ENCODE measurements around the gene TRAPPC6A.

The TRAPPC6A gene

DNA sequence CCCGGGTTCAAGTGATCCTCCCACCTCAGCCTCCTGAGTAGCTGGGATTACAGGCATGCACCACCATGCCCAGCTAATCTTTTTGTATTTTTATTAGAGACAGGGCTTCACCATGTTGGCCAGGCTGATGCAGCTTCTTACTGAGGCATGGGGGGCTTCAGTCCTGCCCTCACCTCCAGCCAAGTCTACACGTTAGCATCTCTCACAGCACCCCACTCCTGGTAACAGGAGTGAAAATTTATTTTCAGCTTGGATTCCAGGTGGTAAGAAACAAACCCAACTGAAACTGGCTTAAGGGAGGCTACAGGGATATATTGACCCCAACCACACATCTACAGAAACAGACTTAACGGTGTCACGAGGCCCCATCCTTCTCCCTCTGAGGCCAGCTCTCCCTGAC, 27.9 kb downstream of the TRAPPC6A start:
- in situ Hi-C loops (cut with HindIII; ENCODE audit: low sequenced_read_pairs), result no loop called here

DNA sequence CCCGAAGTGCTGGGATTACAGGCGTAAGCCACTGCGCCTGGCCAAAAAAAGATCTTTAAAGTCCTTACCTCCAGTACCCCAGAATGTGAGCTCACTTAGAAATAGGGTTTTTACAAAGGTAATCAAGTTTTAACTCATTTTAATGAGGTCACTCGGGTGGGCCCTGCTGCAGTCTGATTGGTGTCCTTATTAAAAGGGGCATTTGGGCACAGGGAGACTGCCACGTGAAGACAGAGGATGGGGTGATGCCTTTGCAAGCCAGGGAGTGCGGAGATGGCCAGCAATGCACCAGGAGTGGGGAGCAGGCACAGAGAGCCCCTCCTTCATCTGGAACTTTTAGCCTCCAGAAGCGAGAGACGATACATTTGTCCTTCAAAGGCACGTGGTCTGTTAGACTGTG, 28.9 kb downstream of the TRAPPC6A start:
- in situ Hi-C loops (cut with HindIII; ENCODE audit: low sequenced_read_pairs), result no loop called here

DNA sequence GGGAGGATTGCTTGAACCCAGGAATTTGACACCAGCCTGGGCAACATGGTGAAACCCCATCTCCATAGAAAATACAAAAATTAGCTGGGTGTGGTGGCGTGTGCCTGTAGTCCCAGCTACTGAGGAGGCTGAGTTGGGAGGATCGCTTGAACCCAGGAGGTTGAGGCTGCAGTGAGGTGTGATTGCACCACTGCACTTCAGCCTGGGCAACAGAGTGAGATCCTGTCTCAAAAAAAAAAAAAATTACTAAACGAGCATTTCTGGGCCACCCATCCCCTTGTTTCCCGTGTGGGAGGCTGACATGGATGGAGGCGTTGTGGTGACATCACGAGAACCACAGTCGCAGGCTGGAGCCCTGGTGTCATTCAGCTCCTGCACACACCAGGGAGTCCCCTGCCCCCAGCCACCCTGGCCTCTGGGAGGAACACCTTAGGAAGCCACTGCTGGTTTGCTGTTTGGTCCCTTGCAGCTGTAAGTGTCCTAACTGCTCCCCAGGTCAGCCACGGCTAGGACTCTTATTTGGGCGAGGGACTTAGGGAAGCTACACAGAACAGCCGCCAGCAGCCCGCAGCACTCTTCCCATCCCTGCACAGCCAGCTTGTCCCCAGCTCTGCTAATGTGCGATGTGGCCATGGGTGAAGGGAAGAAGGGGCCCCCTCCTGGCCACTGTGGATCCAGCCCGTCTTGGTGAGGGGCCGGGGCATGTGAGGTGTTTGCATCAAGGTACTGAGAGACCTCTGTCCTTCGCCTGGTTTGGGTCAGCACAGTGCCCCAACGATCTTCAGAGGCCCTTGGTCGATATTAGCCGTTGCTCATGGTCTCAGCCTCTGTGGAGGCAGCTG, 30.0 kb downstream of the TRAPPC6A start:
- in situ Hi-C loops (cut with HindIII; ENCODE audit: low sequenced_read_pairs), result no loop called here

DNA sequence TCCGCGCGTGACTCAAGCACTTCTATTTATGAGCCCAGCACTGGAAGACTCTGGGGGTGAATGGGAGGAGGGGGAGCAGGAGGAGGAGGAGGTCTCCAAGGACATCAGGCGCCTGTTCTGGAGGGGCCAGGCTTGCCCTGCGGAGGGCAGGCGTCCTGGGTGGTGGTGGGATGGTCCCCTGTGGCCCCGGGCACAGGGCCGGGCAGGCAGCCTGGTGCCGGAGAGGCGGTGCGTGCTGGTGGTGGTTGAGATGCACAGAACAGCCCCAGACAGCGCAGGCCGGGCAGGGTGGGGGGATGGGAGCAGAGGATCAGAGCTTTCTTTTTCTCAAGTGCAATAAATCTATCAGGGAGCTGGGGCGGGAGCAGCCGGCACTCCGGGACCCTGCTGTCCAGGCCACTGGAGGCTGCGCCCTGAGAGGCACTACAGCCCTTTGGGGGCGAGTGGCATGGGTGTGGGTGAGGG, 31.3 kb downstream of the TRAPPC6A start:
- in situ Hi-C loops (cut with HindIII; ENCODE audit: low sequenced_read_pairs), result no loop called here

DNA sequence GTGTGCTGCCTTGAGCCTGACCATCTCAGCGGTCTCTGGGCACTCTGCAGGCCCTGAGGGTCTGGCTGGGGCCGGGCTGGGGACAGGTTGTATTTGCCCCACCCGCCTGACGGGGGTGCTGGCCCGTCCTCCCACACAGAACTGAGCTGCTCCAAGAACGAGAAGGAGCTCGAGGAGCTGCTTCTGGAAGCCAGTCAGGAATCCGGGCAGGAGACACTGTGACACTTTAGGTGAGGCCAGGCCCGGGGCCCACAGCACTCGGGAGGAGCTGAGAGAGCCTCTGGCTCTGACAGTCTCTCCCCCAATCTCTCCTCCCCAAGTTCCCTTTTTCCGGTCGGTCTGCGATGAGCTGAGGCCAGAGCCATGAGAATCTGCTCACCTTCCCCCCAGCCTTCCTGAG, 31.8 kb downstream of the TRAPPC6A start:
- in situ Hi-C loops (cut with HindIII; ENCODE audit: low sequenced_read_pairs), result no loop called here

DNA sequence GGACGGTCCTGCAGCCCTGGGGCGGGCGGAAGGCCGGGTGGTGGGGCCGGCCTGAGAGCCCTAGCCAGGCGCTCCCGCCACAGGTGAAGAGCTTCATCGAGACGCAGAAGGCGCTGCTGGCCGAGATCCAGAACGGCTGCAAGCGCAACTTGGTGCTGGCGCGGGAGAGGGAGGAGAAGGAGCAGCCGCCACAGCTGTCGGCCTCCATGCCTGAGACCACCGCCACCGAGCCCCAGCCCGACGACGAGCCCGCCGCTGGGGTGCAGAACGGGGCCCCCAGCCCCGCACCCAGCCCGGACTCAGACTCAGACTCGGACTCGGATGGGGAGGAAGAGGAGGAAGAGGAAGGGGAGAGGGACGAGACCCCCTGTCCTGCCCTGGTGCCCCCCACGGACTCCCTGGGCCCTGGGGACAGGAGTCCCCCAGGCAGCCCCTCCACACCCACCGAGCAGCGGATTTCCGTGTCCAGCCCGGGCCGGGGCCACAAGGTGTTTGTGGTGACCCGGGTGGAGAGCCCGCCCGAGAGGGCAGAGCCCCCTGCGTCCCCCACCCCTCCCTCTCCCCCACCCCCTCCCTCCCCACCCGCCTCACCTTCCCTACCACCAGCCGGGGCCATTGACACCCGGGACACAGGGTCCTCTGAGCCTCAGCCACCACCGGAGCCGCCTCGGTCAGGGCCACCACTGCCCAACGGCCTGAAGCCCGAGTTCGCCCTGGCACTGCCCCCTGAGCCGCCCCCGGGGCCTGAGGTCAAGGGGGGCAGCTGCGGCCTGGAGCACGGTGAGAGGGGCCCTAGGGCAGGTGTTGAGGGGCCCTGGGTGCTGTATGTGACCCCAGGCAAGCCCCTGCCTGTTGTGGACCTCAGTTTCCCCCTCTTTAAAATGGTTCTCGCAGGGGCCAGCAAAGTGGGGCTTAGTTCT, 32.5 kb downstream of the TRAPPC6A start:
- in situ Hi-C loops (cut with HindIII; ENCODE audit: low sequenced_read_pairs), result no loop called here

DNA sequence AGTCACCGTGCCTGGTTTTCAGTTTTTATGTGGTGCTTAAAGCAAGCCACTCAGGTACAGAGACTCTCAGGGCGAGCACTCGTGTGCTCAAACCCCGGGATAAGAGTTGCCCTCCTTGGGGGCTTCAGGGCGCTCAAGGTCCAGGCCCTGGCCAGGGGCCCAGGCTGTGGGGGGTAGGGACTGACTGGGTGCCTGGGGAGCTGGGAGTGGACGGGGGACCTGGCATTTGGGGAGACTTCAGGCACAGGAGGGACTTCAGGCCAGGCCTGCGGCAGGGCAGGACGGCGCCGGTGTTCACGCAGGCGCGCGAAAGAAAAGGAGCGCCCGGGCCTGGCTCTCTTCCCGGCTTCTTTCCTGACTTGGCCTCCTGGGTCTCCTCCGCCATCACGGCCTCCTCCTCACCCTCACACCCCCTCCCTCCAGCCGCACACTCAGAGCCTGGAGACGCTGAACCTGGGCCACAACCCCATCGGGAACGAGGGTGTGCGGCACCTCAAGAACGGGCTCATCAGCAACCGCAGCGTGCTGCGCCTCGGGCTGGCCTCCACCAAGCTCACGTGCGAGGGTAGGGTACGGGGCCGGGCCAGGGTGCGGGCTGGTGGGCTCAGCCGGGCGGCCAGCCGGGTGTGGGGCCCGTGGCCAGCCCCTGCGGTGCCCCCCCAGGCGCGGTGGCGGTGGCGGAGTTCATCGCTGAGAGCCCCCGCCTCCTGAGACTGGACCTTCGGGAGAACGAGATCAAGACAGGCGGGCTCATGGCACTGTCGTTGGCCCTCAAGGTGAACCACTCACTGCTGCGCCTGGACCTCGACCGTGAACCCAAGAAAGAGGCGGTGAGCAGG, 33.4 kb downstream of the TRAPPC6A start:
- in situ Hi-C loops (cut with HindIII; ENCODE audit: low sequenced_read_pairs), result no loop called here

DNA sequence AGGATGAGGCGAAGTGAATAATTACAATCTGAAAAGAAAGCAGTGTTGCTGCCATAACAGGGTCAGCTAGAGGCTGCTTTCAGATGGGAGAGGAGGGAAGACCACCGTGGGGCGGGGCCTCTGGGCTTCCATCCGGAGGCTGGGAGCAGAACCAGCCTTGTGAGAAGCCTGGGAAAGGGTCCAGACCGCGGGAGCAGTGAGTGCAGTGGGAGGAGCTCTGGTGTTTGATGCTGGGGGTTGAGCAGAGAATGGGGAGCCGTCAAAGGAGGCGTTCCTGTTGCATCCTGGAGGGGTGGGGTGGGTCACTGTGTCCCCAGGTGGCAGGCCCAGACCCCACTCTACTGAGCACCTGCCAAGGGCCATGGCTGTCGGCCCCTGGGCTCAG, 35.3 kb downstream of the TRAPPC6A start:
- in situ Hi-C loops (cut with HindIII; ENCODE audit: low sequenced_read_pairs), result no loop called here

DNA sequence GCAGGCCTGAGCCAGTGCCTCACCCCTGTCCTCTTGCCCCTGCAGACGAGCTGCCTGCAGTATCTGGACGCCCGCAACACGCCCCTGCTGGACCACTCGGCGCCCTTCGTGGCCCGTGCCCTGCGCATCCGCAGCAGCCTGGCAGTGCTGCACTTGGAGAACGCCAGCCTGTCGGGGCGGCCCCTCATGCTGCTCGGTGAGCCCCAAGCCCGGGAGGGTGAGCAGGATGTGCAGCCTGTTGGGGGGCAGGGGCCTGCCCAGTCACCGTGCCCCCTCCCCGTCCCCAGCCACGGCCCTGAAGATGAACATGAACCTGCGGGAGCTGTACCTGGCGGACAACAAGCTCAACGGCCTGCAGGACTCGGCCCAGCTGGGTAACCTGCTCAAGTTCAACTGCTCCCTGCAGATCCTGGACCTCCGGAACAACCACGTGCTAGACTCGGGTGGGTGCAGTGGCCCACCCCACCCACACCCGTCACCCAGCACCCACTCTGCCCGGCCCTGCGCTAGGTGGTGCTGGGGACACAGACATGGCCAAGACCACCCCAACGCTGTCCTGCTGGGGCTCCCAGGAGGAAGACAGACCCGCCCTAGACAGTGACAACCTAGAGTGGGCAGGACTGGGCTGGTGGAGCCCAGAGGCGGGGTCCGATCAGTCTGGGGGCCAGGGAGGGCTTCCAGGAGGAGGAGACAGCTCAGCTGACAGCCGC, 35.9 kb downstream of the TRAPPC6A start:
- in situ Hi-C loops (cut with HindIII; ENCODE audit: low sequenced_read_pairs), result no loop called here

DNA sequence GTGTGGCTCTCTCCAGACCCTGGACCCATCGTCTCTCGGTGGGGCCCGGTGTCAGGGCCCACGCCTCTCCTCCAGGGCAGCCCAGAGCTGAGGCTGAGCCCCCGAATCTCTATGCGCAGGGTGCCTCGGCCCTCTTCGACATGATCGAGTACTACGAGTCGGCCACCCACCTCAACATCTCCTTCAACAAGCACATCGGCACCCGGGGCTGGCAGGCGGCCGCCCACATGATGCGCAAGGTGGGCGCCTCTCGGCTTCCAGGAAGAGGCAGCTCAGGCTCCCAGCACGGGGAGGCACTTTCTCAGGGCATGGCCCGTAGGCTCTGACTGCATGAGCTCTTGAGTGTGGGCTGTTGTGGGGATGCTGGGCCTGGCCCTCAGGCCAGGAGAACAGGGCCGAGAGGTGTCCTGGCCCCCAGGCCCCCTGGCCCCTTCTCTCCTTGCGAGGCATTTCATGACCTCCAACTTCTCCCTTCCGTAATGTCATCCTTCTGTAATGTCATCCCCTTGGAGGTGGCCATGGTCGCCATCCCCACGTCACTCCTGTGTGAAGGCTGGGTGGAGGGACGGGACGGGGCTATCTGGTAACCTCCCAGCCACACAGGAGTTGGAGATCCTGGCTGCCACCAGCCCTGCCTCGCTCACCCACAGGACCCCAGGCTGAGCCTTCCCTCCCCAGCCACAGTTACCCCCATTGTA, 36.7 kb downstream of the TRAPPC6A start:
- in situ Hi-C loops (cut with HindIII; ENCODE audit: low sequenced_read_pairs), result no loop called here

DNA sequence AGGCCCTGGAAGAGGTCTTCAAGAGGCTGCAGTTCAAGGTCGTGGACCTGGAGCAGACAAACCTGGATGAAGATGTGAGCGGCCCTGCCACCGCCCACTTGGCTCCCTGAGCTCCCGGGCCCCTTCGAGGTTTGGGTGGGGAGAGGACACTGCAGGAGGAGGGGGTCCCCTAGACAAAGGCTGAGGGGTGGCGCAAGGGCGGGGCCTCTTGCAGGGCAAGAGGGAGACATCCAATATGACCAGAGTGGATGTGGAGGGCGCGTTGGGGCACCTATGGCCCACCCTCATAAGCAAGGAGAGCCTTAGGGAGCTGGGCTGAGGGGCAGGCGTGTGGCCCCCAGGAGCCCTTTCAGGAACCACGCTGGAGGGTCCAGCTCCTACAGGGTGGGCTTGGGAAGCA, 37.5 kb downstream of the TRAPPC6A start:
- in situ Hi-C loops (cut with HindIII; ENCODE audit: low sequenced_read_pairs), result no loop called here

DNA sequence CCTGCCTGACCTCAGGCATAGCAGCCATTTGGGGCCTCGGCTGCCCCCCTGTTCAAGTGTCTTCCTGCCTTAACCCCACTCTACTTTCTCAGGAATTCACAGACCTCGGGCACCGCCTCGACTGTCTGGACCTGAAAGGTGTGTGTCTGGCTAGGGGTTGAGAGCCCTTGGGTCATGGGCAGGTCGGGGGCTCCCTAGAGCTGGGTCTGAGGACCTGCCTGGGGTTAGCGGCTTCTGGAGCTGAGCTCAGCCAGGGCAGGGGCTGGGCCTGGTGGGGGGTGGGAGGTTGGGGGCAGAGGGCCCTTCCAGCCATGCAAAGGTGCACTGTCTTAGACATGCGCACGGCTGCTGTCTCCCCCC, 37.9 kb downstream of the TRAPPC6A start:
- in situ Hi-C loops (cut with HindIII; ENCODE audit: low sequenced_read_pairs), result no loop called here

DNA sequence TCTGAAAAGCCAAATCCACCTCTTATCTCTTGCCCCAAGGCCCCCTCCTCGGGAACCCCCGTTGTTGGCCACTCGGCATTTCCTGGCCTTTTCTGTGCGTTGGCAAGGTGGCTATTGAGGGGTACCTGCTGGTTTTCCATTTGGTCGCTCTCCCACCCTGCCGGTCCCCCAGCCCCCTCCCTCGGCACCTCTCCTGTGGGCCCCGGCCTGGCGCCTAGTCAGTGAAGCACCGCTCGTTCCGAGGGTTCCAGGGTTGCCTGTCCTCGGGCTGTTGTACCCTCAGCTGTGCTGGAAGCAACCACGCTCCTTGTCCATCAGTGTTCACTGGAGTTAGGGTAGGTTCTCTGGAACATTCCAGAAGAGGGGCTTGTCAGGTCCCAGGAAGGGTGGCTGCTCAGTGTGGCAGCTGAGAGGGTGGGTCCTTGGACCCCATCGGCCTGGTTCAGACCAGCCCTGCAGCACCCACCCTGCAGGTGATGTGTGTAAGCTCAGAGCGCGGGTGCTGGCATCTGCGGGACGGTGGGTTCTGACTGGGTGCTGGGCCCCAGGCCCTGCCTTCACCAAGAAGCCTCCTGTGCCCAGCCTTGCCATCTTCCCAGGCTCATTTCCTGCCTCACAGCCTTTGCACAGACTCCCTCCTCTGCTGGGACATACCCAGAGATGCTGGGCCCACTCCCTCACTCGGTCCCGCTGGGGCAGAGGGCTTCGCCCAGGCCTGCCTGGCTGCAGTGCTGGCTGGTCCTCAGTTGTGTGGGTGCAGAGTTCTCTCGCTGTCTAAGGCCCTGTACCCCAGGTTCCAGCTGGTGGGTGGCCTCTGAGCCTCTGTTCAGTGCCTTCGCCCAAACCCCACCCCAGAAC, 38.5 kb downstream of the TRAPPC6A start:
- in situ Hi-C loops (cut with HindIII; ENCODE audit: low sequenced_read_pairs), result no loop called here

DNA sequence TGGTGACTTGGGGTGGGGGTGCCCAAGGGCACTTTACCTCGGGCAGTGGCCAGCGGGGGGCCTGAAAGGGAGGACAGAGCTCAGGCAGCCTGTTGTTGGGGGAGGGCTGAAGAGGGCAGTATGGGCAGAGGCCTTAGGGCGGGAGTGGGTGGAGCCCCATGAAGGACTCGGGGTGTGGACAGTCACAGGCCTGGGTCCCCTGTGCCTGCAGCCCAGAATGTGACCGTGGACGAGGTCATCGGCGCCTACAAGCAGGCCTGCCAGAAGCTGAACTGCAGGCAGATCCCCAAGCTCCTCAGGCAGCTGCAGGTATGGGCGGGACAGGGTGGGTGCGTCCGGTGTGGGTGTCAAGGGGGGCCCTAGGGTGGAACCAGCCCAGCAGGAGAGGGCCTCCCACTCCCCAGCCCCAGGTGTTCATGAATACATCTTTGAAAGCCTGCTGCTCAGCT, 39.7 kb downstream of the TRAPPC6A start:
- in situ Hi-C loops (cut with HindIII; ENCODE audit: low sequenced_read_pairs), result no loop called here

DNA sequence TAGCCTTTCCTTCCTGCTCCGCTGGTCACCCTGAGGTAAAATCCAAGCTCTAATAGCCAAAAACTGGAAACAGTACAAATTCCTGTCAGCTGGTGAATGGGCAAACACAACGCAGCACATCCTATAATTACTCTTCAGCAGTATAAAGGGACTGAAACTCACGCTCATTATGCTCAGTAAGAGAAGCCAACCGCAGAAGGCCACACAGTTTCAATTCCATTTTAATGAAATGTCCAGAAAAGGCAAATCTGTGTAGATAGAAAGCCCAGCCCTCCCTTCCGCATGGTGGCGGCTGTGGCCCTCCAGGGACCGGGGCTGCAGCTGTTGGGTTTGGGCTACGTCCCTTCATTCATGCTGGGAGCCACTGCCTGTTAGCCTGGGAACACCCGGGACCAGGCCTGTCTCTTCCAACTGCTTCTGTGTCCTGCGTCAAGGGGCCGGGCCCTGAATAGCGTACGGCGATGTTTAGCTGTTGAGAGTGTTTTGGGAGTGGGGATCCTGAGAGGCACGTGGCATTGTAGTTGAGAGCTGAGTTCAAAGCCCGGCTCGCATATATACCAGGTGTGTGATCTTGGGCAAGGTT, 40.8 kb downstream of the TRAPPC6A start:
- in situ Hi-C loops (cut with HindIII; ENCODE audit: low sequenced_read_pairs), result no loop called here

DNA sequence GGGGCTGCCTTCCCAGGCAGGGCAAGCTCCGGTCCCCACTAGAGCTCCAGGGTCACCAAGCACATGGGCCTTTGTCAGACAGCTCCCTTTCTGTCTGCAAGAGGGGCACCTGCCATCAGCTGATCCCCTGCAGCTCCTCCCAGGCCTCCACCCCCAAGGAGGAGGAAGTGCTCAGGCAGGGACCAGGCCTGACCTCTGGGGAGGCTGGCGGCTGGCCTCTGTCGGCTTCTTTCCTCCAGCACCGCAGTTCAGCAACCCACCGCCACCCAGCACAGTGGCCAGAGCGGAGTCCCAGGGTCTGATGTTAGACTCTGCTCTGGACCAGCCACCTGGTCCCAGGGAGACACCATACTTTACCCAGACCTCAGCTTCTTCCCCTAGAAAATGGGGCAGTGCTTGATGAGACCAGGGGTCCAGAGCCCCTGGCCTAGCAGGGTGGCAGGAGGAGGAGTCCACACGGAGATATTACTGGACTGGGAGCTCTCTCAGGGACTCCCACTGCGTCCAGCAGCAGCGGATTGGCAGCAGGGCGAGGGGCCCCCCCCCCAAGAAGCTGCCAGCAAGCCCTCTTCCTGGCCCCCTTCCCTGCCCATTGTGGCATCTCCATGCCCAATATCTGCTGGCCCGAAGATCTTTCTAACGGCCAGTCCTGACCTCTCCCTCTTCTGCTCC, 41.4 kb downstream of the TRAPPC6A start:
- in situ Hi-C loops (cut with HindIII; ENCODE audit: low sequenced_read_pairs), result no loop called here

DNA sequence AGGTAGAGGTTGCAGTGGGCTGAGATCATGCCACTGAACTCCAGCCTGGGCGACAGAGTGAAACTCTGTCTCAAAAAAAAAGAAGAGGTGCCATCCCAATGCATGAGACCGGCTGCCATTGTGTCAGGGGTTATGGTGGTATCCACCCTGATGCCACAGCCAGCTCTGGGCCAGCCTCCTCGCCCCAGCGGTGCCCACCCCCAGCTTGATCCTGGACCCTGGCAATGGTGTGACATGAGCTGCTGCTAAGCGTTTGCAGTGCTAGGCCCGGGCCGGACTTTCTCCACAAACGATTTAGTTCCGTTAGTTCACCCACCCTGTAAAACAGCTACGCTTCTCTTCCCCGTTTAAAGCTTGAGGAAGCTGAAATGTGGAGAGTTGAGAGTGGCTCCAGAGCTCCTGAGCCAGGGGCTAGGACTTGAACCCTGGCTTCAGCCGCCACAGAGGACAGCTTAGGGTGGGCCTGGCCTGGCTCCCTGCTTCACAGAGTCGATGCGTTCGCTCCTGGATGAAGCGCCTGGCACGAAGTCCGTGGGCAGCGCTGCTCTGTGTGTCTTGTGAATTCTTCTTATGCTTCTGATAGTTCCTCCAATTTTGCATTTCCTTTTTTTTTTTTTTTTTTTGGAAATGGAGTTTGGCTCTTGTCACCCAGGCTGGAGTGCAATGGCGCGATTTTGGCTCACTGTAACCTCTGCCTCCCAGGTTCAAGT, 42.7 kb downstream of the TRAPPC6A start:
- in situ Hi-C loops (cut with HindIII; ENCODE audit: low sequenced_read_pairs), result no loop called here
